Esophagus squamous epithelium (tissue), 4 donors: ENCODE data around the gene GEMIN7.

ENCODE experiments used
- CTCF ChIP-seq, 6 experiments: fragments of 450-650 bp in 4 of 6; fragments of 200-600 bp in 2 of 6; sonication (generic) in 2 of 6; IDR thresholded peaks; one replicate each; pipeline ENCODE4 v1.5.1; 2016 to 2019; ENCODE audit warnings: antibody characterized with exemption in 6 of 6, mild to moderate bottlenecking in 4 of 6, moderate library complexity in 4 of 6
- POLR2A ChIP-seq, 4 donors: fragments of 450-650 bp; IDR thresholded peaks; one replicate each; pipeline ENCODE4 v1.6.1; 2017; ENCODE audit warnings: antibody characterized with exemption in 4 of 4, mild to moderate bottlenecking in 4 of 4, moderate library complexity in 3 of 4

- no peak for TF ChIP-seq CTCF (IDR thresholded peaks at IDR 0.05)
- TF ChIP-seq POLR2A (IDR thresholded peaks at IDR 0.05) = no peak
Measured at GRCh38 chr19:45100846-45101252, 21.8 kb downstream of the GEMIN7 start.
